Measurements from ENCODE around the gene SQSTM1.

- no peak for TF ChIP-seq CTCF (IDR thresholded peaks at IDR 0.05 in 8 of 11, conservative IDR thresholded peaks at IDR 0.05 in 3 of 11)
- no peak for TF ChIP-seq POLR2A (IDR thresholded peaks at IDR 0.05)
- TF ChIP-seq POLR2AphosphoS5 (IDR thresholded peaks at IDR 0.05) = peak in 1 of 3 donors; percentile 21
These were observed 51.5 kb downstream of the SQSTM1 start for GRCh38 chr5:179872055-179872827.

Data from spleen (tissue), 7 donors.